GM10266 (cell line): ENCODE results near the gene CYP2C18.

Experiments
- DNase-seq: peaks from one replicate; pipeline ENCODE4 v3.0.0; 2012; ENCODE audit errors: extremely low spot score
- CTCF ChIP-seq: IDR thresholded peaks from 2 replicates; pipeline ENCODE4 v1.5.1; 2012; ENCODE audit warnings: mild to moderate bottlenecking, low read depth; ENCODE audit not compliant: control insufficient read depth, insufficient read depth; ENCODE audit errors: missing control alignments

The CYP2C18 gene

GRCh38 chr10:94784256-94784655 is 100.7 kb downstream of the CYP2C18 start:
- DNase-seq: no peak
- no peak for TF ChIP-seq CTCF

GRCh38 chr10:94785211-94785610 is 101.7 kb downstream of the CYP2C18 start:
- TF ChIP-seq CTCF: no peak
- no peak for DNase-seq
